HCT116 (cell line): Measurements from ENCODE around the gene CAMKMT. TPM values are rescaled to one million over a fixed set of nuclear protein-coding genes. Genes with fewer than 3 reads are reported as not detected.

Experiments used
- ATAC-seq: fragments of 200-7000 bp; cut with Tn5 transposase; 2 replicates; pipeline ENCODE4 v1.9.1; 2020; ENCODE audit warnings: mild to moderate bottlenecking, moderate library complexity
- BruUV-seq: library from RNA; stranded (reverse); fragments of 400-500 nt; replicated peaks from 2 replicates; lab custom pipeline; 2021; lab: Mats Ljungman, UMichigan
- CTCF ChIA-PET: fragments of 300-600 bp; sonication (Branson Sonifier 250); formaldehyde crosslinking; loops from one replicate; lab custom pipeline; 2021; ENCODE audit warnings: antibody characterized with exemption; lab: Charles Lee
- POLR2A ChIA-PET: fragments of 300-600, 350-600 bp; sonication (Branson Sonifier 250); formaldehyde crosslinking; loops from one replicate; lab custom pipeline; 2021; ENCODE audit warnings: antibody characterized with exemption; lab: Charles Lee
- RAD21 ChIA-PET, 2 experiments: fragments of 300-600 bp; sonication (Branson Sonifier 250); formaldehyde crosslinking; loops; one replicate each; lab custom pipeline; 2023; ENCODE audit warnings: low total read pairs in 2 of 2; ENCODE audit not compliant: uncharacterized antibody in 2 of 2, unreplicated experiment in 2 of 2, low non-redundant PET in 1 of 2; lab: Charles Lee
- DNase-seq: peaks from one replicate; pipeline ENCODE4 v3.0.0-alpha.2; 2010; ENCODE audit warnings: low read depth, low spot score
- H2AFZ ChIP-seq: fragments of 200-600 bp; shearing (Covaris generic), sonication (generic); 2 replicates; pipeline ENCODE4 v1.6.1; 2017; ENCODE audit warnings: low read depth, mixed run types, mixed read lengths, antibody characterized with exemption, low read length; ENCODE audit not compliant: poor library complexity, severe bottlenecking
- H3K27ac ChIP-seq: 2 replicates; pipeline ENCODE4 v1.5.1; 2012; ENCODE audit warnings: low read depth, low read length
- H3K27me3 ChIP-seq: fragments of 200-600 bp; sonication (generic); 2 replicates; pipeline ENCODE4 v1.6.1; 2016; ENCODE audit warnings: mixed run types, low read length, mixed read lengths; ENCODE audit not compliant: insufficient read depth
- H3K36me3 ChIP-seq, 2 experiments: fragments of 200-500 bp in 1 of 2; fragments of 200-600 bp in 1 of 2; sonication (Bioruptor generic) in 1 of 2; sonication (generic) in 1 of 2; 2 replicates each; pipeline versions ENCODE4 v1.5.1 to v1.6.1; 2014 to 2016; ENCODE audit warnings: low read length in 2 of 2, inconsistent platforms in 1 of 2, mixed read lengths in 1 of 2, mixed run types in 1 of 2; ENCODE audit not compliant: insufficient read depth in 2 of 2, control insufficient read depth in 1 of 2
- H3K4me1 ChIP-seq, 2 experiments: fragments of 200-600 bp in 1 of 2; sonication (generic) in 1 of 2; 2 replicates each; pipeline versions ENCODE4 v1.5.1 to v1.6.1; 2012 to 2017; ENCODE audit warnings: low read length in 2 of 2, inconsistent platforms in 1 of 2, mild to moderate bottlenecking in 1 of 2, mixed read lengths in 1 of 2, mixed run types in 1 of 2, moderate library complexity in 1 of 2; ENCODE audit not compliant: insufficient read depth in 2 of 2, control insufficient read depth in 1 of 2
- H3K4me2 ChIP-seq: fragments of 200-600 bp; sonication (generic); 2 replicates; pipeline ENCODE4 v1.6.1; 2017; ENCODE audit warnings: mixed run types, low read length, mixed read lengths
- H3K4me3 ChIP-seq, 2 experiments: fragments of 200-600 bp in 1 of 2; sonication (generic) in 1 of 2; replicated peaks in 1 of 2; 2 replicates each; pipeline ENCODE4 v1.5.1; 2011 to 2016; ENCODE audit warnings: low read length in 2 of 2, control low read depth in 1 of 2, low read depth in 1 of 2, mild to moderate bottlenecking in 1 of 2, mixed read lengths in 1 of 2, mixed run types in 1 of 2
- H3K79me2 ChIP-seq: fragments of 200-600 bp; sonication (generic); 2 replicates; pipeline ENCODE4 v1.6.1; 2017; ENCODE audit warnings: mild to moderate bottlenecking, mixed run types, low read length, moderate library complexity, mixed read lengths; ENCODE audit not compliant: insufficient read depth
- H3K9ac ChIP-seq: fragments of 200-600 bp; sonication (generic); 2 replicates; pipeline ENCODE4 v1.6.1; 2016; ENCODE audit warnings: low read length, mixed read lengths
- H3K9me2 ChIP-seq: fragments of 200-600 bp; sonication (generic), shearing (Covaris generic); 2 replicates; pipeline ENCODE4 v1.6.1; 2017; ENCODE audit warnings: mixed run types, mild to moderate bottlenecking, moderate library complexity; ENCODE audit not compliant: insufficient read depth
- H3K9me3 ChIP-seq, 2 experiments: fragments of 200-500 bp in 1 of 2; fragments of 200-600 bp in 1 of 2; sonication (Bioruptor generic) in 1 of 2; sonication (generic) in 1 of 2; 2 replicates each; pipeline ENCODE4 v1.6.1; 2014 to 2017; ENCODE audit warnings: low read length in 2 of 2, mixed read lengths in 2 of 2, inconsistent platforms in 1 of 2, low read depth in 1 of 2, mild to moderate bottlenecking in 1 of 2, mixed run types in 1 of 2, moderate library complexity in 1 of 2; ENCODE audit not compliant: control insufficient read depth in 1 of 2, insufficient read depth in 1 of 2
- H4K20me1 ChIP-seq: fragments of 200-600 bp; sonication (generic), shearing (Covaris generic); 2 replicates; pipeline ENCODE4 v1.6.1; 2017; ENCODE audit warnings: mixed run types, mild to moderate bottlenecking, moderate library complexity; ENCODE audit not compliant: insufficient read depth
- CBX3 ChIP-seq: IDR thresholded peaks from 2 replicates; pipeline ENCODE4 v1.6.1; 2012; ENCODE audit warnings: low read depth
- CEBPB ChIP-seq: IDR thresholded peaks from 2 replicates; pipeline ENCODE4 v1.6.1; 2012; ENCODE audit warnings: low read depth
- EGR1 ChIP-seq: IDR thresholded peaks from 2 replicates; pipeline ENCODE4 v1.6.1; 2012; ENCODE audit warnings: low read depth
- ELF1 ChIP-seq: IDR thresholded peaks from 2 replicates; pipeline ENCODE4 v1.6.1; 2012; ENCODE audit warnings: low read depth, borderline replicate concordance
- EZH2 ChIP-seq: fragments of 200-600 bp; sonication (generic); IDR thresholded peaks from 2 replicates; pipeline ENCODE4 v1.6.1; 2017; ENCODE audit warnings: antibody characterized with exemption, mixed run types
- EZH2phosphoT487 ChIP-seq: fragments of 200-600 bp; IDR thresholded peaks from 2 replicates; pipeline ENCODE4 v1.6.1; 2018; ENCODE audit warnings: antibody characterized with exemption, borderline replicate concordance
- MAX ChIP-seq: IDR thresholded peaks from 2 replicates; pipeline ENCODE4 v1.6.1; 2012
- POLR2A ChIP-seq: IDR thresholded peaks from 2 replicates; pipeline ENCODE4 v1.7.0; 2011; ENCODE audit warnings: borderline replicate concordance; ENCODE audit not compliant: insufficient read depth, insufficient read length; ENCODE audit errors: extremely low read depth
- POLR2AphosphoS5 ChIP-seq: IDR thresholded peaks from 2 replicates; pipeline ENCODE4 v1.6.1; 2011; ENCODE audit warnings: mild to moderate bottlenecking, low read depth, low read length, moderate library complexity
- RAD21 ChIP-seq: IDR thresholded peaks from 2 replicates; pipeline ENCODE4 v1.6.1; 2012; ENCODE audit warnings: low read depth, mild to moderate bottlenecking
- REST ChIP-seq: IDR thresholded peaks from 2 replicates; pipeline ENCODE4 v1.6.1; 2012; ENCODE audit warnings: low read depth
- SIN3A ChIP-seq: IDR thresholded peaks from 2 replicates; pipeline ENCODE4 v1.6.1; 2012; ENCODE audit warnings: low read depth
- SP1 ChIP-seq: IDR thresholded peaks from 2 replicates; pipeline ENCODE4 v1.6.1; 2012; ENCODE audit warnings: low read depth
- TCF7L2 ChIP-seq: IDR thresholded peaks from 2 replicates; pipeline ENCODE4 v1.7.0; 2011; ENCODE audit warnings: borderline replicate concordance, inconsistent platforms; ENCODE audit not compliant: insufficient read depth, insufficient read length; ENCODE audit errors: extremely low read depth
- ZBTB33 ChIP-seq: IDR thresholded peaks from 2 replicates; pipeline ENCODE4 v1.6.1; 2011; ENCODE audit warnings: mild to moderate bottlenecking, low read length, moderate library complexity; ENCODE audit not compliant: insufficient replicate concordance; ENCODE audit errors: extremely low read depth
- ZFX ChIP-seq: fragments of 450-650 bp; IDR thresholded peaks from 2 replicates; pipeline ENCODE4 v1.6.1; 2017
- ZNF274 ChIP-seq: fragments of 200-500 bp; sonication (Bioruptor generic); IDR thresholded peaks from 2 replicates; pipeline ENCODE4 v1.6.1; 2014; ENCODE audit warnings: mild to moderate bottlenecking, low read depth, low read length, inconsistent platforms
- intact Hi-C: fragments of 100-400 bp; cut with micrococcal nuclease; formaldehyde crosslinking; loops from 2 replicates; pipeline ENCODE4 v1.10.0; 2022
- total RNA-seq: library from RNA; stranded (reverse); gene quantifications from one replicate; pipeline ENCODE4 v1.2.1, GENCODE V29; 2021; ENCODE audit not compliant: unreplicated experiment

The CAMKMT gene
- total RNA-seq, 1 experiment from 2014 or later, result 10.6 TPM

GRCh38 chr2:44642123-44642857 lies 280.5 kb downstream of the CAMKMT start (continued):
- TF ChIP-seq REST, result no peak
- no peak for TF ChIP-seq MAX
- no peak for TF ChIP-seq SP1
- TF ChIP-seq EZH2, result no peak
- TF ChIP-seq ZNF274, result no peak
- no peak for TF ChIP-seq ELF1
- TF ChIP-seq ZFX, result no peak
- no peak for TF ChIP-seq CBX3
- no peak for TF ChIP-seq RAD21
- TF ChIP-seq, all 23 proteins: peak for 0

- no peaks in the 10 kb centered on the region for H3K9me3 ChIP-seq
- ChIA-PET RAD21 (no interaction called here), POLR2A (interaction anchor here (0.6 kb wide), 1 partner anchor 8 kb away, joined by 3 read pairs; no protein-coding TSS in a partner anchor), CTCF (no interaction called here)
- H2AFZ ChIP-seq, result no peak overlapping the region
- no peaks in the 10 kb centered on the region for H4K20me1 ChIP-seq
- no TSS peak for BruUV-seq
- ATAC-seq (no peak), DNase-seq (no peak)
- intact Hi-C loops, result no loop called here
- H3K27me3 ChIP-seq, result no peaks in the 10 kb centered on the region
- no peaks in the 10 kb centered on the region for H3K79me2 ChIP-seq
- H3K36me3 ChIP-seq, result no peaks in the 10 kb centered on the region
- H3K4me1 ChIP-seq, result no peaks in the 10 kb centered on the region
- no peak overlapping the region for H3K4me2 ChIP-seq
- no peak overlapping the region for H3K4me3 ChIP-seq
- no peak overlapping the region for H3K27ac ChIP-seq
- H3K9ac ChIP-seq, result no peak overlapping the region
- no peaks in the 10 kb centered on the region for H3K9me2 ChIP-seq
- TF ChIP-seq EZH2 (no peak), SIN3A (no peak), SP1 (no peak), MAX (no peak), EGR1 (no peak), CEBPB (no peak), POLR2A (no peak), POLR2AphosphoS5 (no peak), ZBTB33 (no peak), EZH2phosphoT487 (no peak), CBX3 (no peak), TCF7L2 (no peak)
Observed at GRCh38 chr2:44645937-44646336, 284.2 kb downstream of the CAMKMT start.
